MM.1S (cell line): Measurements from ENCODE around the gene TMEM116.

Experiments
- DNase-seq: peaks from one replicate; pipeline ENCODE4 v3.0.0-alpha.2; 2015
- H2AFZ ChIP-seq: fragments of 300-600 bp; sonication (generic); 2 replicates; pipeline ENCODE4 v1.6.0; 2016; ENCODE audit warnings: antibody characterized with exemption, low read length
- H3F3A ChIP-seq: fragments of 300-600 bp; sonication (generic); 2 replicates; pipeline ENCODE4 v1.6.1; 2016; ENCODE audit warnings: mild to moderate bottlenecking, antibody characterized with exemption, low read length, moderate library complexity, mixed read lengths; ENCODE audit not compliant: insufficient read depth
- H3K27ac ChIP-seq: fragments of 300-600 bp; sonication (generic); 2 replicates; pipeline ENCODE4 v1.5.1; 2016; ENCODE audit warnings: mild to moderate bottlenecking, low read length
- H3K27me3 ChIP-seq: fragments of 300-600 bp; sonication (generic); replicated peaks from 2 replicates; pipeline ENCODE4 v1.6.0; 2016; ENCODE audit warnings: low read length; ENCODE audit not compliant: insufficient read depth
- H3K36me3 ChIP-seq: fragments of 300-600 bp; sonication (generic); replicated peaks from 2 replicates; pipeline ENCODE4 v1.6.1; 2016; ENCODE audit warnings: mild to moderate bottlenecking, low read length, mixed read lengths; ENCODE audit not compliant: insufficient read depth
- H3K4me1 ChIP-seq: fragments of 300-600 bp; sonication (generic); 2 replicates; pipeline ENCODE4 v1.6.1; 2016; ENCODE audit warnings: low read length, mixed read lengths
- H3K4me2 ChIP-seq: fragments of 300-600 bp; sonication (generic); 2 replicates; pipeline ENCODE4 v1.6.0; 2016; ENCODE audit warnings: low read depth, low read length
- H3K4me3 ChIP-seq: fragments of 300-600 bp; sonication (generic); 2 replicates; pipeline ENCODE4 v1.5.1; 2016; ENCODE audit warnings: low read length, mixed read lengths
- H3K79me2 ChIP-seq: fragments of 300-600 bp; sonication (generic); 2 replicates; pipeline ENCODE4 v1.6.1; 2016; ENCODE audit warnings: mixed run types, low read length, mixed read lengths
- H3K9ac ChIP-seq: fragments of 300-600 bp; sonication (generic); 2 replicates; pipeline ENCODE4 v1.6.1; 2016; ENCODE audit warnings: low read length, mixed read lengths
- H3K9me2 ChIP-seq: fragments of 300-600 bp; sonication (generic); replicated peaks from 2 replicates; pipeline ENCODE4 v1.6.1; 2016; ENCODE audit warnings: mild to moderate bottlenecking, low read length, mixed read lengths; ENCODE audit not compliant: insufficient read depth
- H3K9me3 ChIP-seq: fragments of 300-600 bp; sonication (generic); replicated peaks from 2 replicates; pipeline ENCODE4 v1.6.1; 2016; ENCODE audit warnings: mild to moderate bottlenecking, low read length, mixed read lengths; ENCODE audit not compliant: insufficient read depth
- H4K20me1 ChIP-seq: fragments of 300-600 bp; sonication (generic); 2 replicates; pipeline ENCODE4 v1.6.1; 2016; ENCODE audit warnings: mild to moderate bottlenecking, low read length, moderate library complexity, mixed read lengths; ENCODE audit not compliant: insufficient read depth
- EZH2 ChIP-seq: fragments of 300-600 bp; sonication (generic); optimal IDR thresholded peaks from 2 replicates; pipeline ENCODE3; 2017; ENCODE audit warnings: low read depth, mild to moderate bottlenecking, antibody characterized with exemption, low read length, mixed read lengths
- EZH2phosphoT487 ChIP-seq: fragments of 300-600 bp; sonication (generic); IDR thresholded peaks from 2 replicates; pipeline ENCODE4 v1.6.1; 2018; ENCODE audit warnings: antibody characterized with exemption, low read length
- TF ChIP-seq, protein P1 (sequence below): fragments of 300-600 bp; sonication (generic); IDR thresholded peaks from 2 replicates; pipeline ENCODE4 v1.5.1; 2016; ENCODE audit warnings: antibody characterized with exemption, low read length, mixed read lengths

The TMEM116 gene

DNA sequence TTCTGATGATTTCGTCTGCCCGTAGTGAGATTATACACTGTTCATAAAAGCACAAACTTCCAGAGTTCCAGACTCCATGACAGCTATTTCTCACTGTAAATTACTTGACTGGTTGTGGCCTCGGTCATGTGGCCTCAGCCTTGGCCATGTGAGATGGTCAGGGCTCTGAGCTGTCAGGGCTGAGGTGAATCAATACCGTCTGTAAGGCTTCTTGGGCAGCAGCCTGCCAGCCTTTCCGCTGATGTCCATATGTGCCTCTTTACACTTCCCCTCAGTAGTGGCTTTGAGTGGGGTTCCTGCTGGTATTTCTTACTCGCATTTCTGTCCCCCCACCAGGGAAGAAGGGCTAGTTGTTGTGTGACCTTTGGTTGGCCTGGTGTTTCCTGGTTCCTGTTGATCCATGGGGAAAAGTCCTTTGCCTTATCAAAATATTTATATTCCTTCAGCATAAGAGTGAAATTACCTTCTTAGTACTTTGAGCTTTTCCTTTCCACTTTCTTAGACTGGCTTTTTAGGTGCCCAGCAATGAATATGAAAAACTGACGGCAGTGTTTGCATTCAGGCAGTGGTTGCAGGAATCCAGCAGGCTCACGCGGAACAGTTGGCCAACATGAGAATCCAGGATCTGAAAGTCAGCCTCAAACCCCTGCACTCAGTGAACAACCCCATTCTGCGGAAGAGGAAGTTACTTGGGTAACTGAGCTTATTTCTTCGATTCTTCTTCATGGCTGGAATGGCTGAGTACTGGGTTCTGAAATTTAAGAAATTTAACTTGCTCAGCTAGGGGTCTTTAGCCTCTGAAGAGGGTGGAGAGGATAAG is 124.8 kb downstream of the TMEM116 start:
- Histone ChIP-seq H3K27me3 (no peaks in the 10 kb centered on the region), H3K9me2 (no peaks in the 10 kb centered on the region), H3K9ac (no peak overlapping the region), H2AFZ (no peak overlapping the region), H3K4me2 (no peak overlapping the region), H3K36me3 (no peaks in the 10 kb centered on the region), H3K79me2 (no peaks in the 10 kb centered on the region), H3F3A (no peaks in the 10 kb centered on the region), H4K20me1 (no peaks in the 10 kb centered on the region), H3K4me3 (no peak overlapping the region), H3K9me3 (no peaks in the 10 kb centered on the region), H3K27ac (no peak overlapping the region), H3K4me1 (no peaks in the 10 kb centered on the region)
- no peak for TF ChIP-seq EZH2
- no peak for DNase-seq

DNA sequence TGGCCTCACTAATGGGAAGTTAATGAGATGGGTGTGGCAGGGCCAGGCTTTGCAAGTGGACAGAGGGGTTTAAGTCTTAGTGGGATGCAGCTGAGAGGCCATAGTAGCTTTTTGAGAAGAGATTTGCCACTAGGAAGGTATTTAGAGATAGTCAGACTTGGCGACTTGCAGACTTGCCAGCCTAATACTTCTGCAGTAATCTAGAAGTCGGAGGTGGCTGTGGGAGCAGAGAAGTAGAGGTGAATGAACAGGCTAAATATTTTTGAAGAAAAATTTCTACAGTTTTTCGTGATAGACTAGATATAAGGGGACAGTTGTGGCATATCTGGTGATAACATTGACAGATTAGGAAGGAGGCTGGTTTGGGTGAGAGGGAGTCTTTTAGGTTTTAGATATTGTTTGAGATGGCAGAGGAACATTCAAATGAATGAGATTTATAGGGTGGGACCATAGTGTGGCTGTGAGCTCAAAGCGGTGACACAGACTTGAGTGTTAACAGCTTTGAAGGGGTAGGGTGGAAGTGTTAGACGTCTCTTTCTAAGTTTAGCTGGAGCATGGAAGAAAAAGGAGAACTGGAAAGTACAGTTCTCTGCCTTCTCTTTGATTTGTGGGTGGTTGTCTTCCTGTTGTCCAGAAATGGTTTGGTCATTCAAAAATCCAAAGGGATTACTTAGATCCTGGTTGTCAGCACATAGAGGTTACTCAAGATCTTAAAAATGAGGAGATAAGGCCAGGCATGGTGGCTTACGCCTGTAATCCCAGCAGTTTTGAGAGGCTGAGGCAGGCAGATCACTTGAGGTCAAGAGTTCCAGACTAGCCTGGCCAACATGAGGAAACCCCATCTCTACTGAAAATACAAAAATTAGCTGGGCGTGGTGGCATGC is 126.1 kb downstream of the TMEM116 start:
- DNase-seq, result no peak

DNA sequence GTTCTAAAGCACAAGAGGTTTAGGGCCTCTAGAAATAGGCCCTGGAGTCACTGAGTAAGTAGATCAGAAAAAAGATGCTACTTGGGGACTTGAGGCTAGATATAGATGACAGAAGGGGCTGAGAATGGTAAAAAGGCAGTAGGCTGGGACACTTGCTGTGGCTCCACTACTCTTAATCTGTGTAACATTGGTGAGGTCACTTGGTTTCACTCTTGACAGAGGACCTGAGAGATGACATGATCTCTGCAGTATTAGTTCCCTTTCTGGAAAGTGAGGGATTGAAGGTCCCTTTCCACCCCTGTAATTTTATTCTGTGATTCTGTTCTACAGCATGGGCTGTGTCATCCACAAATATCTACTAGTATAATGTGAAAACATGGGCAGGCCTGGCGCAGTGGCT is 131.2 kb downstream of the TMEM116 start:
- H3K4me1 ChIP-seq, result no peaks in the 10 kb centered on the region
- no peak overlapping the region for H3K9ac ChIP-seq
- no peak overlapping the region for H3K4me3 ChIP-seq
- H3K9me2 ChIP-seq, result no peaks in the 10 kb centered on the region
- H3K36me3 ChIP-seq, result no peaks in the 10 kb centered on the region
- no peaks in the 10 kb centered on the region for H3K9me3 ChIP-seq
- no peaks in the 10 kb centered on the region for H3F3A ChIP-seq
- H3K27me3 ChIP-seq, result no peaks in the 10 kb centered on the region
- no peak overlapping the region for H2AFZ ChIP-seq
- H3K4me2 ChIP-seq, result no peak overlapping the region
- no peak for DNase-seq
- no peak for TF ChIP-seq EZH2
- no peak for TF ChIP-seq EZH2phosphoT487
- TF ChIP-seq, protein P1, sequence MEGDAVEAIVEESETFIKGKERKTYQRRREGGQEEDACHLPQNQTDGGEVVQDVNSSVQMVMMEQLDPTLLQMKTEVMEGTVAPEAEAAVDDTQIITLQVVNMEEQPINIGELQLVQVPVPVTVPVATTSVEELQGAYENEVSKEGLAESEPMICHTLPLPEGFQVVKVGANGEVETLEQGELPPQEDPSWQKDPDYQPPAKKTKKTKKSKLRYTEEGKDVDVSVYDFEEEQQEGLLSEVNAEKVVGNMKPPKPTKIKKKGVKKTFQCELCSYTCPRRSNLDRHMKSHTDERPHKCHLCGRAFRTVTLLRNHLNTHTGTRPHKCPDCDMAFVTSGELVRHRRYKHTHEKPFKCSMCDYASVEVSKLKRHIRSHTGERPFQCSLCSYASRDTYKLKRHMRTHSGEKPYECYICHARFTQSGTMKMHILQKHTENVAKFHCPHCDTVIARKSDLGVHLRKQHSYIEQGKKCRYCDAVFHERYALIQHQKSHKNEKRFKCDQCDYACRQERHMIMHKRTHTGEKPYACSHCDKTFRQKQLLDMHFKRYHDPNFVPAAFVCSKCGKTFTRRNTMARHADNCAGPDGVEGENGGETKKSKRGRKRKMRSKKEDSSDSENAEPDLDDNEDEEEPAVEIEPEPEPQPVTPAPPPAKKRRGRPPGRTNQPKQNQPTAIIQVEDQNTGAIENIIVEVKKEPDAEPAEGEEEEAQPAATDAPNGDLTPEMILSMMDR, result no peak
- no peaks in the 10 kb centered on the region for H4K20me1 ChIP-seq
- no peaks in the 10 kb centered on the region for H3K79me2 ChIP-seq
- no peak overlapping the region for H3K27ac ChIP-seq

More for the DNA sequence above, 126.1 kb downstream of the TMEM116 start:
- Histone ChIP-seq H3K27me3 (no peaks in the 10 kb centered on the region), H2AFZ (no peak overlapping the region), H3K9ac (no peak overlapping the region), H3F3A (no peaks in the 10 kb centered on the region), H3K4me2 (no peak overlapping the region), H3K9me2 (no peaks in the 10 kb centered on the region), H3K27ac (no peak overlapping the region), H4K20me1 (no peaks in the 10 kb centered on the region), H3K4me1 (no peaks in the 10 kb centered on the region), H3K4me3 (no peak overlapping the region), H3K36me3 (no peaks in the 10 kb centered on the region), H3K9me3 (no peaks in the 10 kb centered on the region), H3K79me2 (no peaks in the 10 kb centered on the region)
- TF ChIP-seq EZH2 (no peak), EZH2phosphoT487 (no peak)
- TF ChIP-seq, protein P1, result no peak
